HG03039 (cell line): ENCODE results near the gene RRP9.

ENCODE experiments used
- ATAC-seq: cut with Tn5 transposase; IDR thresholded peaks from one replicate; pipeline ENCODE4 v1.9.1; 2021; ENCODE audit warnings: mild to moderate bottlenecking, moderate library complexity; ENCODE audit not compliant: unreplicated experiment

RRP9 gene

GRCh38 chr3:51957520-51958205, 16.0 kb upstream of the RRP9 start:
- no peak for ATAC-seq

- no peak for ATAC-seq
Observed at GRCh38 chr3:51955893-51956770, 14.4 kb upstream of the RRP9 start.

DNA sequence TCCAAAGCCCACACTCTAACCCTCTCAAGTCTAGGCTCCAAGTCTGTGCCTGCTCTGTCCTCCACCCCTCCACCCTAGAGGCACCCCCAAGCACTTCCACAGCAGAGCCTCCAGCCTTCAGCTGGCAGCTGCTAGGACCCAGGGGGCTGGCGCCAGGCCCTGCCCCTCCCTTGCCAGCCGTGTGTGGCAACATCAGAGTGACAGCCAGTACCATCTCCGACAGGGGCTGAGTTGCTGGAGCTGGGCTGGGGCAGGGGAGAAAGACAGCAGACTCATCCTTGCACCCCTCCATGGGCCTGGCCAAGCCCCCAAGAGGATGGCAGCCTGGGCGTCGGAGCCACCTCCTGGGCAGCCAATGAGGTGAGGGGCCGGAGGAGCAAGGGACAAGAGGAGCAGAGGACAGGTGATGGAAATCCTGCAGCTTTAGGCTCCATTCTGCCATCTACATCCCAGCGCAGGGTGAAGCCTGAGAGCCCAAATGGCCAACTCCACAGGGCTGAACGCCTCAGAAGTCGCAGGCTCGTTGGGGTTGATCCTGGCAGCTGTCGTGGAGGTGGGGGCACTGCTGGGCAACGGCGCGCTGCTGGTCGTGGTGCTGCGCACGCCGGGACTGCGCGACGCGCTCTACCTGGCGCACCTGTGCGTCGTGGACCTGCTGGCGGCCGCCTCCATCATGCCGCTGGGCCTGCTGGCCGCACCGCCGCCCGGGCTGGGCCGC, 13.6 kb upstream of the RRP9 start, which contains the start of gene GPR62:
TSS of gene GPR62 (plus strand) at position 207 of the 718 bp plus-strand sequence. CDS start at position 479, 272 bp downstream.
- no peak for ATAC-seq

DNA sequence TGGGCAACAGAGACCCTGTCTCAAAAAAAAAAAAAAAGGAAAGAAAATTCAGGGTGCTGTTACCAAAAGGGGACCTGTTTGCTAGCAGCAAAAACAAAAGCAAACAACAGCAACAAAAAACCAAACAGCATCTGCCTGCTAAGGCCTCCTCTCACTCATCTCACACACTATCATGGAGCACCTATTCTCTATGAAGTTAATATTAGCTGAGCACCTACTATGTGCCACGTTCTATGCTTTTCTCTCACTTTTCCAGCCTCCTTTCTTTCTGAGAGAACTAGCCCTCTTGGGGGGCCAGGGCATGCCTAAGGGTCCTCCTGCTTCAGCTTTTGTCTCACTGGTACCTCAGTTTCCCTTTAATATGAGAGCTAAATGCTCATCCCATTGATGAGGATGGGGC, 13.0 kb upstream of the RRP9 start:
- ATAC-seq: no peak

GRCh38 chr3:51954105-51954504, 12.4 kb upstream of the RRP9 start:
- no peak for ATAC-seq

DNA sequence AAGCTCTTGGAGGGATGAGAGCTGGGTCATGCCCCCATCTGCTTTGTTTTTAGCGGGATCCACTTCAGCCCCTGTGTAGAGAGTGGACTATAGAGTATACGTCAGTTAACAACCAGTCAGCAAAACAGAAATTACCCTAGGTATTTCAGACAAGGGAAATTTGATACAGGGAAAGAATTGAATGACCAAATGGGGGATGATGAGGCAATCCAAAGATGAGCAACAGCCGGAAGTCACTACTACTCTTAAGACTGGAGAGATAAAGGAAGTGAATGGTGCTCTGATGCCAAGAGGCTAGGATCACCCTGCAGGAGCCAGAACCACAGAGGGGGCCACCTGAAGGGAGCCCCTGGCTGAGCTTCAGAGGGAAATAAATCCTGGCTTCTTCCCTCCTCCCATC, 11.7 kb upstream of the RRP9 start:
- ATAC-seq: no peak

DNA sequence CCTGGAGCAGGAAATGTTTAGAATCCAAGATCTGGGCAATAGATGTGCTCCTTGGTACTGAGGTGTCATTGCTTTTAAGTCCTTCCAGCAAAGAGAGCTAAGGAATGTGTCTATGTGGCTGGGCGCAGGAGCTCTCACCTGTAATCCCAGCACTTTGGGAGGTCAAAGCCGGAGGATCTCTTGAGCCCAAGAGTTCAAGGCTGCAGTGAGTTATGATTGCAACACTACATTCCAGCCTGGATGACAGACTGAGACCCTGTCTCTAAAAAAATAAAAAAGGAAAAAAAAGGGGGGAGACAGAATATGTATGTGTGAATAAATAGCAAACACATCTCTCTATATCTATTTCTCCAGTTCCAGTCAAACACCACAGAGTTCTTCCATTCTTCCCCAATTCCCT, 9.2 kb upstream of the RRP9 start:
- no peak for ATAC-seq

GRCh38 chr3:51949121-51949520, 7.4 kb upstream of the RRP9 start:
- no peak for ATAC-seq

DNA sequence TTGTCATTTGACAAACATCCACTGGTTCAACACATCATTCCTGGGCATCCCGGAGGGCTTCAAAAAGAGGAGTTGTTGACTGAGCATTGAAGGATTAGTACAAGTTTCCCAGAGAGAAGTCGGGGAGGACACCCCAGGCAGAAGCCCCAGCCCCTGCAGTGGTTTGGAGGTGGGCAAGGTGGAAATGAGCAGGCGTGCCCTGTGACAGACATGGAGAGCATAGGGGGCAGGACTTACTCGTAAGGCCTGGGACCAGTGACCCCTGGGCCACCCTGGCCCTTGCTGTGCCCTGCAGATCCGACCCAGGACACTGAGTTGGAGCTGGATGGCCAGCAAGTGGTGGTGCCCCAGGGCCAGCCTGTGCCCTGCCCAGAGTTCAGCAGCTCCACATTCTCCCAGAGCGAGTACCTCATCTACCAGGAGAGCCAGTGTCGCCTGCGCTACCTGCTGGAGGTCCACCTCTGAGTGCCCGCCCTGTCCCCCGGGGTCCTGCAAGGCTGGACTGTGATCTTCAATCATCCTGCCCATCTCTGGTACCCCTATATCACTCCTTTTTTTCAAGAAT, 6.4 kb upstream of the RRP9 start:
- ATAC-seq: no peak

DNA sequence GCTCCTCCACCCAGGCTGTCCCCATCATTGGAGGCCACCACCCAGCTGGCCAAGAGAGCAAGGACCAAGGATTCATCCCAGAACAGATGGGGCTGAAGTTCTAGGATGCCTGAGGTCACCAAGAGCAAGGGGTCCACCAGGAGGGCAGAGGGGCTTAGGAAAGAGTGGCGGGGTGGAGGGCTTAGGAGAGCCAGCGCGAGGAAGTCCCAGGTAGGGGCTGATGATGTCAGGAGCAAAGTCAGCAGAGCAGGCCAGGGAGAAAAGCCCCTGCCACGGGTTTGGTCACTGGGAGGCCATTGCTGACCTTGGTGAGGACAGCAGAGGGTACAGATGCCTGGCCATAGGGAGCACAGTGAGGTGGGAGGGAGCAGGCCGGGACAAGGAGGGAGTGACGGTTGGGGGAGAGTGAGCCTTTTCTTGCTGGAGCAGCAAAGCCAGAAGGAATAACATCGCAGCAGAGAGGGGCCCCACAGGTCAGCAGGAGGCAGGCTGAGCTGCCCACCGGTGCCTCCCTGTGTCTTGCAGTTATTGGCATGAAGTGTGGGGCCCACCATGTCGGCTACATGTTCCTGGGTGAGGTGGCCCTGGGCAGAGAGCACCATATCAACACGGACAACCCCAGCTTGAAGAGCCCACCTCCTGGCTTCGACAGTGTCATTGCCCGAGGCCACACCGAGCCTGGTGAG, 5.7 kb upstream of the RRP9 start:
- ATAC-seq: no peak

DNA sequence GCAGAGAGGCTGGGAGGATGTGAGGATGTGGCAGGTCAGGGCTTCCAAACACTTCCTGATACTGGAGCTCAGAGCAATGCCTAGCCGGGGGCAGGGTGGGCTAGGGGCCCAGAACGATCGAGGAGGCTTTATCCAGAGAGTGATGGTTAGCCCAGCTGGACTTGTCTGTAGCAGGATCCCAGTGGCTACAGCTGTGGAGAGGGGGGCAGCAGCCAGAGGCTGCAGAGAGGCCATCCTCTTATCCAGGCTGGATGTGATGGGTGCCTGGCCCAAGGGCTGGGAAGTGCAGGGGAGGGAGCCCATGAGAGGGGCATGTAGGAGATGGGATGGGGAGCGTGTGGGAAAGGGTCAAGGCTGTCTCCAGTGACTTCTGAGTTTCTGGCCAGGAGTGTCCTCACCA, 5.1 kb upstream of the RRP9 start:
- no peak for ATAC-seq

DNA sequence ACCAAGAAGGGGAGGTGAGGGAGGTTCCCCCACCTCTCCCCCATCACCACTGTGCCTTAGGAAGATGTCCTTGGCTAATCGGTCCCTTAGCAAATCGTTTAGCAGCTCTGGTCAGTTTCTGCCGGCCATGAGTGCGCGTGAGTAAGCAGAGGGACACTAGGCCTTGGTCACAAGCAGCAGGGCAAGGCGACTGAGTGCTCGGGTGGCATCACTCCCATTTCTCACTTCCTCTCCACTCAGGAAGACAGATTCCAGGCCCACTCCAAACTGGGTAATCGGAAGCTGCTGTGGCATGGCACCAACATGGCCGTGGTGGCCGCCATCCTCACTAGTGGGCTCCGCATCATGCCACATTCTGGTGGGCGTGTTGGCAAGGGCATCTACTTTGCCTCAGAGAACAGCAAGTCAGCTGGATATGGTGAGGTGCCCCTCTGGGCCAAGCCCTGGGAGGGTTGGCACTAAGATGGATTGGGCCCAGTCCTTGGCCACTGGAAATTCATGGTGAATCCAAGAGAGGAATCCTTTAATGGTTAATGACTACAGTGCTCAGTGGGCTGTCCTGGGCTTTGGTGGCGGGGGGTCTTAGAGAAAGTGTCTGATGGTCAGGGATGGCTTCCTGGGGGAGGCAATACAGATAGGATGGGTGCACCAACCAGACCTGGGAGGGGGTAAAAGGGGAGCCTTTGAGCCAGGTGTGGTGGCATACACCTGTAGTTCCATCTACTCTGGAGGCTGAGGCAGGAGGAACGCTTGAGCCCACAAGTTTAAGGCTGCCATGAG, 4.4 kb upstream of the RRP9 start:
- no peak for ATAC-seq

GRCh38 chr3:51945031-51945840, 3.5 kb upstream of the RRP9 start:
- no peak for ATAC-seq

DNA sequence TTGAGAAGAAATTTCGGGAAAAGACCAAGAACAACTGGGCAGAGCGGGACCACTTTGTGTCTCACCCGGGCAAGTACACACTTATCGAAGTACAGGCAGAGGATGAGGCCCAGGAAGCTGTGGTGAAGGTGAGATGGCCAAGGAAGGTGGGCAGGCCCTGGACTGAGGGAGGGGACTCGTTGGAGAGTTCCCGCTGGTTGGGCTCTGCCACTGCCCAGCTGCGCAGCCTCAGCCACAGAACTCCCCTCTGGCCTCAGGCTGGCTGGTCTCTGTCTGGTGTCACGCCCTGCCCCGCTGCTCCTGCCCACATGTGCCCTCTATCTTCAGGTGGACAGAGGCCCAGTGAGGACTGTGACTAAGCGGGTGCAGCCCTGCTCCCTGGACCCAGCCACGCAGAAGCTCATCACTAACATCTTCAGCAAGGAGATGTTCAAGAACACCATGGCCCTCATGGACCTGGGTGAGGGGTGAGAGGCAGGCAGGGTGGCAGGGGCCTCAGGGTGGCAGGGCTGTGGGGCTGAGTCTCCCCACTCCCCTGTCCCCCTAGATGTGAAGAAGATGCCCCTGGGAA, 2.8 kb upstream of the RRP9 start:
- no peak for ATAC-seq

DNA sequence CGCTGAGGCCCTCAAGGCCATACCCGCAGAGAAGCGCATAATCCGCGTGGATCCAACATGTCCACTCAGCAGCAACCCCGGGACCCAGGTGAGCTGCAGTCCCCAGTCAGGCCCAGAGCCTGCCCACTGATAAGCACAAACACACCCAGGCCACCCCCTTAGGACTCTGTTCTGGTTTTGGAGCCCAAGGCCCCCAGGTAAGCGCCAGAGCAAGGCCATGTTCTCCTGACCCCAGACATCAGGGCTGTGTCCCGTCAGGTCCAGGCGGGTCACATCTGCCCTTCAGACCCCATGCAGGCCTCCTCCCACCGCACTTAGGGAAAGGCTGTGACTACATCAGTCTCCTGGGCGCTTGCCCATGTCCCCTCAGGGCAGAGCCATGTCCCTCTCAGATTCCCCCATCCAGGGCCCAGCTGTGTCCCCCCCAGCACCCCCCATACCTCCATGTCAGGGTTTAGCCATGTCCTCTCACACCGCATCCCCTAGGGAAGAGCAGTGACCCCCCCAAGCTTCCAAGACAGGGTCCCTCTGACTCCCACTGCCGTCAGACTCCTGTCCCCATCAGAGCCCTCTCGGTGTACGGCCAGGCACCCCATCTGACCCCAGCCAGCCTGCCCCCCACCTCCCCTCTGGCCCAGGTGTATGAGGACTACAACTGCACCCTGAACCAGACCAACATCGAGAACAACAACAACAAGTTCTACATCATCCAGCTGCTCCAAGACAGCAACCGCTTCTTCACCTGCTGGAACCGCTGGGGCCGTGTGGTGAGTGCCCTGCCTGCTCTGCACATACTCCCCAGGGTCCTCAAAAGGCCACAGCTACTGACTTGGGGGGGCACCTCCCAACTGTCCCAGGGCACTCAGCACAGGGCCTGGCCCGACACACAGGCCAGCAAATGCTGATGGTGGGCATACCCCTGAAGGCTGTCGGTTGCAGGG, 2.0 kb upstream of the RRP9 start:
- ATAC-seq: no peak

DNA sequence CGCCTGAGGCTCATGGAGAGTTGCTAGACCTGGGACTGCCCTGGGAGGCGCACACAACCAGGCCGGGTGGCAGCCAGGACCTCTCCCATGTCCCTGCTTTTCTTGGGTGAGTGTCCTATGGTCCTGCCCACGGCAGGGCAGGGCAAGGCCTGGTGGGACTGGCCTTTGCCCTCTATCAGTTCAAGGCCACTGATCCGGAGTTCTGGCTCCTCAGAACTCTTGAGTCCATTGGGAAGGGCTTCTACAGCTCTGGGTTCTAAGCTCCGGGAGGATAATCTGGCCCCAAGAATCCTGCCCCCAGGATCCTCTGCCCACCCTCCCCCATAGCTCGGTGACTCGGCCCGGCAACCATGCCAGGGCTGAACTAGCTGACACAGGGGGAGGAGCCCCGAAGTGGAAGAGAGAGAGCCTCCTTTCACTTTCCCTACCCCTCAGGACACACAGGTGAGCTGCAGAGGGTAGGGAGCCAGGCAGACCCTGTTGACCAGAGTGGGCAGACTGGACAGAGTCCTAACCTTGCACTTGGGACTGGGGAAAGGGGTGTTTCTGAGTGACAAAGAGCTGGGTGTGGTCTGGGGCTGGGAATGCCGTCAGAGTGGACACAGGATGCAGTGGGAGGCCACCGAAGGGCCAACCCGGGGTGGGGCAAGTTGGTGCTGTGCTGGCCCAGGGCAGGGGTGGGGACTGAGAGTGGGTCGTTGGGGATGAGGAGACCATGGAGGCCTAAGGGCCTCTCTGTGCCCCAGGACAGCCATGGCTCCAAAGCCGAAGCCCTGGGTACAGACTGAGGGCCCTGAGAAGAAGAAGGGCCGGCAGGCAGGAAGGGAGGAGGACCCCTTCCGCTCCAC, 1.1 kb upstream of the RRP9 start:
- no peak for ATAC-seq

- ATAC-seq: no peak
Observed at GRCh38 chr3:51941463-51941797, 274 bp downstream of the RRP9 start.
